HL-60 (cell line): ENCODE data around the gene FHL2.

Experiments
- CTCF ChIP-seq: IDR thresholded peaks from one replicate; pipeline ENCODE4 v1.5.1; 2011; ENCODE audit warnings: low read length, control low read depth, inconsistent platforms; ENCODE audit not compliant: insufficient read depth
- GABPA ChIP-seq: IDR thresholded peaks from 2 replicates; pipeline ENCODE4 v1.6.1; 2012; ENCODE audit warnings: low read depth
- POLR2AphosphoS5 ChIP-seq: IDR thresholded peaks from 2 replicates; pipeline ENCODE4 v1.6.1; 2012; ENCODE audit warnings: low read depth
- REST ChIP-seq: IDR thresholded peaks from 2 replicates; pipeline ENCODE4 v1.6.1; 2012; ENCODE audit warnings: low read depth; ENCODE audit not compliant: insufficient replicate concordance
- SPI1 ChIP-seq: IDR thresholded peaks from 2 replicates; pipeline ENCODE4 v1.6.1; 2012; ENCODE audit warnings: low read depth, mild to moderate bottlenecking, borderline replicate concordance

- TF ChIP-seq POLR2AphosphoS5 (no peak), CTCF (no peak), REST (no peak), SPI1 (peak; percentile 80; the same call in 1 of the 2 replicates), GABPA (no peak)
These were observed 19.1 kb downstream of the FHL2 start for GRCh38 chr2:105379741-105380186.
